ENCODE measurements around the gene TMEM178A. TPM values are rescaled to one million over a fixed set of nuclear protein-coding genes. Genes with fewer than 3 reads are reported as not detected.

TMEM178A gene
- total RNA-seq, 1 donor from 2014 or later: not detected

- no peaks in the 10 kb centered on the region for H3K4me1 Mint-ChIP-seq
- H3K36me3 Mint-ChIP-seq (ENCODE audit: low read depth): peaks cover 2% of the 10 kb centered on the region
- H3K9me3 Mint-ChIP-seq: peaks cover 6% of the 10 kb centered on the region
- peaks cover 23% of the 10 kb centered on the region for H3K27me3 Mint-ChIP-seq
- no peak overlapping the region for H3K4me3 Mint-ChIP-seq
- DNase-seq: no peak
- no peak overlapping the region for H3K27ac Mint-ChIP-seq
- intact Hi-C loops (cut with micrococcal nuclease): no loop called here
Observed at GRCh38 chr2:39696838-39697237, 31.1 kb downstream of the TMEM178A start.

- Mint-ChIP-seq H3K36me3 (ENCODE audit: low read depth) (peaks cover 2% of the 10 kb centered on the region), H3K27me3 (peaks cover 23% of the 10 kb centered on the region), H3K4me1 (no peaks in the 10 kb centered on the region), H3K9me3 (peaks cover 6% of the 10 kb centered on the region), H3K27ac (no peak overlapping the region), H3K4me3 (no peak overlapping the region)
- intact Hi-C loops (cut with micrococcal nuclease): no loop called here
- DNase-seq: no peak
Observed at GRCh38 chr2:39697454-39697853, 31.7 kb downstream of the TMEM178A start.

- Mint-ChIP-seq H3K36me3 (ENCODE audit: low read depth) (peaks cover 2% of the 10 kb centered on the region), H3K27me3 (peaks cover 25% of the 10 kb centered on the region), H3K27ac (no peak overlapping the region), H3K9me3 (peaks cover 6% of the 10 kb centered on the region), H3K4me1 (no peaks in the 10 kb centered on the region), H3K4me3 (no peak overlapping the region)
- intact Hi-C loops (cut with micrococcal nuclease): no loop called here
- no peak for DNase-seq
Observed at GRCh38 chr2:39701137-39701536, 35.4 kb downstream of the TMEM178A start.

- Mint-ChIP-seq H3K4me3 (no peak overlapping the region), H3K36me3 (ENCODE audit: low read depth) (peaks cover 2% of the 10 kb centered on the region), H3K9me3 (peaks cover 9% of the 10 kb centered on the region), H3K27ac (no peak overlapping the region), H3K4me1 (no peaks in the 10 kb centered on the region), H3K27me3 (peaks cover 20% of the 10 kb centered on the region)
- DNase-seq: no peak
- intact Hi-C loops (cut with micrococcal nuclease): no loop called here
Observed at GRCh38 chr2:39703181-39703872, 37.6 kb downstream of the TMEM178A start.

- intact Hi-C loops (cut with micrococcal nuclease): no loop called here
- Mint-ChIP-seq H3K9me3 (peaks cover 9% of the 10 kb centered on the region), H3K27me3 (peaks cover 14% of the 10 kb centered on the region), H3K4me1 (no peaks in the 10 kb centered on the region), H3K4me3 (no peak overlapping the region), H3K27ac (no peak overlapping the region), H3K36me3 (ENCODE audit: low read depth) (peaks cover 2% of the 10 kb centered on the region)
- no peak for DNase-seq
Observed at GRCh38 chr2:39704540-39704939, 38.8 kb downstream of the TMEM178A start.

- peaks cover 2% of the 10 kb centered on the region for H3K36me3 Mint-ChIP-seq (ENCODE audit: low read depth)
- peaks cover 9% of the 10 kb centered on the region for H3K9me3 Mint-ChIP-seq
- H3K27ac Mint-ChIP-seq: no peak overlapping the region
- no peak for DNase-seq
- H3K4me1 Mint-ChIP-seq: no peaks in the 10 kb centered on the region
- intact Hi-C loops (cut with micrococcal nuclease): no loop called here
- peaks cover 14% of the 10 kb centered on the region for H3K27me3 Mint-ChIP-seq
- no peak overlapping the region for H3K4me3 Mint-ChIP-seq
Observed at GRCh38 chr2:39705638-39706037, 39.9 kb downstream of the TMEM178A start.

- no peak overlapping the region for H3K27ac Mint-ChIP-seq
- H3K4me1 Mint-ChIP-seq: no peaks in the 10 kb centered on the region
- H3K4me3 Mint-ChIP-seq: no peak overlapping the region
- H3K36me3 Mint-ChIP-seq (ENCODE audit: low read depth): peaks cover under 1% of the 10 kb centered on the region
- peaks cover 16% of the 10 kb centered on the region for H3K27me3 Mint-ChIP-seq
- DNase-seq: no peak
- H3K9me3 Mint-ChIP-seq: peaks cover 7% of the 10 kb centered on the region
- intact Hi-C loops (cut with micrococcal nuclease): no loop called here
Observed at GRCh38 chr2:39706312-39706711, 40.6 kb downstream of the TMEM178A start.

GRCh38 chr2:39706945-39707344 lies 41.2 kb downstream of the TMEM178A start:
- intact Hi-C loops (cut with micrococcal nuclease): no loop called here
- Mint-ChIP-seq H3K9me3 (peaks cover 3% of the 10 kb centered on the region), H3K4me3 (no peak overlapping the region), H3K27ac (no peak overlapping the region), H3K27me3 (peaks cover 13% of the 10 kb centered on the region), H3K36me3 (ENCODE audit: low read depth) (no peaks in the 10 kb centered on the region), H3K4me1 (no peaks in the 10 kb centered on the region)
- no peak for DNase-seq

GRCh38 chr2:39708003-39708402 lies 42.3 kb downstream of the TMEM178A start:
- Mint-ChIP-seq H3K4me1 (no peaks in the 10 kb centered on the region), H3K9me3 (peaks cover 3% of the 10 kb centered on the region), H3K27ac (no peak overlapping the region), H3K4me3 (no peak overlapping the region), H3K36me3 (ENCODE audit: low read depth) (no peaks in the 10 kb centered on the region), H3K27me3 (peaks cover 13% of the 10 kb centered on the region)
- intact Hi-C loops (cut with micrococcal nuclease): no loop called here
- no peak for DNase-seq

- intact Hi-C loops (cut with micrococcal nuclease): no loop called here
Observed at GRCh38 chr2:39710807-39711206, 45.1 kb downstream of the TMEM178A start.

GRCh38 chr2:39712953-39713352 lies 47.2 kb downstream of the TMEM178A start:
- H3K27me3 Mint-ChIP-seq: peaks cover 22% of the 10 kb centered on the region
- intact Hi-C loops (cut with micrococcal nuclease): no loop called here
- no peaks in the 10 kb centered on the region for H3K36me3 Mint-ChIP-seq (ENCODE audit: low read depth)

More at GRCh38 chr2:39710807-39711206, 45.1 kb downstream of the TMEM178A start:
- no peak overlapping the region for H3K4me3 Mint-ChIP-seq
- H3K9me3 Mint-ChIP-seq: peaks cover 3% of the 10 kb centered on the region
- DNase-seq: no peak
- no peaks in the 10 kb centered on the region for H3K4me1 Mint-ChIP-seq
- H3K27me3 Mint-ChIP-seq: peaks cover 21% of the 10 kb centered on the region
- no peak overlapping the region for H3K27ac Mint-ChIP-seq
- no peaks in the 10 kb centered on the region for H3K36me3 Mint-ChIP-seq (ENCODE audit: low read depth)

GRCh38 chr2:39715095-39715494 lies 49.4 kb downstream of the TMEM178A start:
- Mint-ChIP-seq H3K4me1 (no peaks in the 10 kb centered on the region), H3K27me3 (peaks cover 22% of the 10 kb centered on the region), H3K4me3 (no peak overlapping the region), H3K36me3 (ENCODE audit: low read depth) (no peaks in the 10 kb centered on the region), H3K9me3 (no peaks in the 10 kb centered on the region), H3K27ac (no peak overlapping the region)
- DNase-seq: no peak
- intact Hi-C loops (cut with micrococcal nuclease): no loop called here

More at GRCh38 chr2:39712953-39713352, 47.2 kb downstream of the TMEM178A start:
- no peaks in the 10 kb centered on the region for H3K4me1 Mint-ChIP-seq
- no peak overlapping the region for H3K27ac Mint-ChIP-seq
- no peak for DNase-seq
- H3K4me3 Mint-ChIP-seq: no peak overlapping the region
- H3K9me3 Mint-ChIP-seq: peaks cover under 1% of the 10 kb centered on the region

- intact Hi-C loops (cut with micrococcal nuclease): no loop called here
- DNase-seq: no peak
- Mint-ChIP-seq H3K9me3 (no peaks in the 10 kb centered on the region), H3K36me3 (ENCODE audit: low read depth) (no peaks in the 10 kb centered on the region), H3K4me1 (no peaks in the 10 kb centered on the region), H3K4me3 (no peak overlapping the region), H3K27ac (no peak overlapping the region), H3K27me3 (peaks cover 24% of the 10 kb centered on the region)
Observed at GRCh38 chr2:39715822-39716221, 50.1 kb downstream of the TMEM178A start.

GRCh38 chr2:39717067-39717466 lies 51.4 kb downstream of the TMEM178A start:
- Mint-ChIP-seq H3K27me3 (peaks cover 27% of the 10 kb centered on the region), H3K36me3 (ENCODE audit: low read depth) (no peaks in the 10 kb centered on the region), H3K4me3 (no peak overlapping the region), H3K4me1 (no peaks in the 10 kb centered on the region), H3K27ac (no peak overlapping the region), H3K9me3 (no peaks in the 10 kb centered on the region)
- DNase-seq: no peak
- intact Hi-C loops (cut with micrococcal nuclease): no loop called here

GRCh38 chr2:39718483-39718882 lies 52.8 kb downstream of the TMEM178A start:
- no peak for DNase-seq
- no peak overlapping the region for H3K27ac Mint-ChIP-seq
- no peaks in the 10 kb centered on the region for H3K36me3 Mint-ChIP-seq (ENCODE audit: low read depth)
- intact Hi-C loops (cut with micrococcal nuclease): no loop called here
- no peaks in the 10 kb centered on the region for H3K9me3 Mint-ChIP-seq
- H3K4me1 Mint-ChIP-seq: no peaks in the 10 kb centered on the region
- peaks cover 24% of the 10 kb centered on the region for H3K27me3 Mint-ChIP-seq
- no peak overlapping the region for H3K4me3 Mint-ChIP-seq

Measured in activated CD4-positive, alpha-beta T cell treated with anti-CD3 and anti-CD28 coated beads, Interleukin-2, amount 10 ng/mL, durations not matched to agents 24 days and 14 days (primary cell).